CD4-positive, alpha-beta T cell treated with Interleukin-4 for 4 hours (primary cell): ENCODE measurements around the gene SERTAD2.
A peak's percentile ranks its signal among the peaks of the same experiment; 100 is the strongest.

ENCODE experiments used
- DNase-seq: peaks from one replicate; pipeline ENCODE4 v3.0.0-alpha.2; 2020

The SERTAD2 gene

GRCh38 chr2:64607381-64608304 is 46.1 kb downstream of the SERTAD2 start:
- DNase-seq, result no peak

- peak; percentile 90 for DNase-seq
Observed at GRCh38 chr2:64606479-64607363, 47.0 kb downstream of the SERTAD2 start.

GRCh38 chr2:64605991-64606478 is 47.7 kb downstream of the SERTAD2 start:
- no peak for DNase-seq

GRCh38 chr2:64605026-64605471 is 48.7 kb downstream of the SERTAD2 start:
- no peak for DNase-seq

- no peak for DNase-seq
Observed at GRCh38 chr2:64604155-64604554, 49.6 kb downstream of the SERTAD2 start.

GRCh38 chr2:64602436-64602835 is 51.3 kb downstream of the SERTAD2 start:
- no peak for DNase-seq

- no peak for DNase-seq
Observed at GRCh38 chr2:64601785-64602391, 51.8 kb downstream of the SERTAD2 start.

- DNase-seq, result no peak
Observed at GRCh38 chr2:64601034-64601754, 52.5 kb downstream of the SERTAD2 start.

DNA sequence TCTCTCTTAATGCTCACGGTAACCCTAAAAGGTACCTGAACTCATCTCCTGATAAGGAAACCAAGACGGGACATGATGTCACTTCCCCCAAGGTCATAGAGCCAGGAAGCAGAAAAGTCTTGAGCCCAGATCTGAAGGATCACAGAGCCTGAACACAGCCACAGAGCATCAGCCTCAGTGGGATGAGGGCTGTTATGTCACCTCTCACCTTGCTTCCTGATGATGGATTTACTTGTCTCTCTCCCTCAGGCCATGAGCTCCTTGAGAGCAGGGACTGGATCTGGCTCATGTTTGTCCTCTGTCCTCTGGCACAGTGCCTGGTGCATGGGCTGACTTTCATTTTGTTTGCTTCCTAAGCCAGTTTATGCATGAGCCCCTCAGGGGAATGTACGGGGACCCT is 54.2 kb downstream of the SERTAD2 start:
- no peak for DNase-seq

- DNase-seq, result no peak
Observed at GRCh38 chr2:64598226-64598625, 55.5 kb downstream of the SERTAD2 start.

DNA sequence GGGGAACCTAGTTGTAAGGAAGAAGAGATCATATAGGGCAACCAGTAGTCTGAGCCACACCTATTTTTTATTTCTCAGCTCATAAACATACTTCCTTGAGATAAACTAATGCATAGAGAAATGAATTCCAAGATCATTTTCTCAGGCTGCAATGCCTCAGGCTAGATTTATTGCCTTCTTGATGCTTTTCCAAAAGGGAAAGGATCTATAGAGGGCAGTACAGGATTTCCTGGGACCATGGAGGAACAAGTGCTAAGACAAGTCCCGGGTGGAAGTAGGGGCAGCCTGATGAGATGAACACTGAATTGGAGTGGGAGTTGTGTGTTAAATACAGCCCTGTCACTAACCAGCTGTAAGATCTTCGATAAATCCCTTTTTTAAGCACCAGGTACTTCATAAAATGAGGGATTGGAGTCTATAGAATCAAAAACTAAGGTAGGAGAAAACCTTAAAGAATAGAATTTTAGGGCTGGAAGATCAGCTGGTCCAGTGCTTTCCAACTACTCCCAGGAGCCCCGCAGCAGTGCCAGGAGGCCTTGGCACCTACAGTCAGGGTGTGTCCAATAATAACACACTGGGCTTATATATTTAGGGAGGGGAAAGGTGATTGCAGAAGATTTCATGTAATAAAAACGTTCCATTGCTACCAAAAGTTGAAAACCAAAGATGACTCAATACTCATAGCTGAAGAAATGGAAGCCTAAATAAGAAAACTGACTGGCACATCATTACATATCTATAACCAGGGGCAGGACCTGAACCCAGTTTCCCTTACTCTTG is 58.1 kb downstream of the SERTAD2 start:
- DNase-seq, result no peak

- no peak for DNase-seq
Observed at GRCh38 chr2:64594226-64594989, 59.3 kb downstream of the SERTAD2 start.

DNA sequence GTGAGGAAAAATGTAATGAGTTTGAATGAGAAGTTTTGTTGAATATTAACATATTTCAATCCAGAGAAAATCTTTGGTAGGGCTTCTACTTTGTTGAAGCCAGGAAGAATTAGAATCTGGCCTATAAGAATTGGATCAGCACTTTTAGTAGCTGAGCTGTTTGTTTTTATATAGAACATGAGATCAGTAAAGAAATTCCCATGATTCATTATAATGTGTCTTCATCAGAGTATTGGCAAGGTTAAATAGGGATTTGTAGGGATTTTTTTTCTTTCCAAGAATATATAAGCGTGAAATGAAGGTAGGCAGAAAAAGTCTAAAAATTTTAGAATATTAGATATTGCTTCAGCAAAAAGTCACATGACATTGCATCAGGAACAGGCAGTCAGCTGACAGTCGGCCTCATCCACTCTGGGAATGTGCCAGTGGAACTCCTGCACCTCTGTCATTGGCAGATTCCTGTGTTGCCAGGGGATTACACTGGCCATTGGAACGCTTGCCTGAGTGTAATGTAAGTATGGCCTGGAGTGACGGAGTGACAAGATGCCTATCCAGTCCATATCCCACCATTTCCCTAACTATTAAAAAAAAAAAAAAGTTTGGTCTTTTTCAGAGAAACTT is 60.6 kb downstream of the SERTAD2 start:
- DNase-seq, result no peak

DNA sequence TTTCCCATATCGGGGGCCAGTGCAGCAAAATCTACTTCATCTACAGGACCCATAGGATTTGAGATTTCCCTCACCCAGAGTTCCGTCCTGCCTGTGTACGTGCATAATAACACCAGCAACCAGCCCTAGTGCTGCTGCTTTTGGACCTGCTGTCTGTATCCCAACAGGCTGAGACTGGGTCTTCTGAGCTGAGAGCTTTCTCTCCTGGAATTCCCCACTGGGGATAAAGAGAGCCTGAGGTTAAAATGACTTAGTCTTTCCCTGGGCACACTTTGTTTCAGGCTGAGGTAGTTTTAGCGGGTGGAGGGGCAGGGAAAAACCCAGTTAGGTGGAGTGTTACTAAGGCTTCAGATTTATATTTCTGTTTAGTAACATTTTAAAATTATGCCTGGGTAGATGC is 62.5 kb downstream of the SERTAD2 start:
- no peak for DNase-seq

- DNase-seq, result no peak
Observed at GRCh38 chr2:64587561-64587960, 66.2 kb downstream of the SERTAD2 start.

GRCh38 chr2:64586883-64587481 is 66.7 kb downstream of the SERTAD2 start:
- peak; percentile 43 for DNase-seq

DNA sequence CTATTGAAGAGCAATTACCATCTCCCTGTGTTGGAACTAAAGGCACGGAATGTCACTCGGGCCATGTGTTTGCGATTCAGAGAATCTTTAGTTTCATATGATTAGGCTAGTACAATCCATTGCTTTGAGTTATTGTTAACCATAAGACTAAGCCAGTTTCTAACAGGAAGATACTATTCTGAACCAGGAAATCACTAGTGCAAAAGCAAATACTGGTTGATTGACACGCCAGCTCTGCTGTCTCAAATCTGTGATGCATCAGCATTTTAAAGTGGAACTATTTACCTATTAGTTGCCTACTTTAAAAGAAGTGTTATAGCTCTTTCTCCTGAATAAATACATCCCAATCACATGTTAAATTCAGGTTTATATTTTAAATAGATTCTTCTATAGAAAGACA is 67.7 kb downstream of the SERTAD2 start:
- DNase-seq, result no peak

GRCh38 chr2:64582774-64583340 is 70.9 kb downstream of the SERTAD2 start:
- no peak for DNase-seq

GRCh38 chr2:64581777-64582539 is 71.8 kb downstream of the SERTAD2 start:
- no peak for DNase-seq
